CD8-positive, alpha-beta memory T cell (primary cell): ENCODE results near the gene PRKX. TPM values are rescaled to one million over a fixed set of nuclear protein-coding genes. Genes with fewer than 3 reads are reported as not detected.
"Not testable (repeated sequence)": the region's sequence is repeated elsewhere in the genome, so short reads cannot be mapped to it uniquely, and the experiment has no call there.

Experiments
- CTCF ChIA-PET: fragments of 350-600 bp; sonication (Branson Sonifier 250); formaldehyde crosslinking; loops from one replicate; lab custom pipeline; 2021; ENCODE audit warnings: antibody characterized with exemption; lab: Charles Lee
- POLR2A ChIA-PET: fragments of 350-600 bp; sonication (Branson Sonifier 250); formaldehyde crosslinking; loops from one replicate; lab custom pipeline; 2021; ENCODE audit warnings: antibody characterized with exemption; lab: Charles Lee
- DNase-seq, 5 donors: peaks; one replicate each; pipeline versions ENCODE4 v3.0.0 to v3.0.0-alpha.2; 2020 to 2022; ENCODE audit warnings: mixed read lengths in 1 of 5
- H3K27ac ChIP-seq: one replicate; pipeline ENCODE4 v1.7.0; 2013; ENCODE audit warnings: low read depth, mild to moderate bottlenecking, low read length, moderate library complexity
- H3K27me3 ChIP-seq: 2 replicates; pipeline ENCODE4 v1.7.0; 2013; ENCODE audit warnings: low read length, mild to moderate bottlenecking; ENCODE audit not compliant: insufficient read depth, poor library complexity, severe bottlenecking
- H3K36me3 ChIP-seq: 2 replicates; pipeline ENCODE4 v1.7.0; 2013; ENCODE audit warnings: mild to moderate bottlenecking, low read length, moderate library complexity; ENCODE audit not compliant: insufficient read depth
- H3K4me1 ChIP-seq: 2 replicates; pipeline ENCODE4 v1.7.0; 2013; ENCODE audit warnings: mild to moderate bottlenecking, low read length, moderate library complexity; ENCODE audit not compliant: insufficient read depth
- H3K4me3 ChIP-seq: 2 replicates; pipeline ENCODE4 v1.7.0; 2013; ENCODE audit warnings: mild to moderate bottlenecking, low read length
- H3K9me3 ChIP-seq: 2 replicates; pipeline ENCODE4 v1.7.0; 2013; ENCODE audit warnings: mild to moderate bottlenecking, low read length
- H3K27ac Mint-ChIP-seq, 8 donors: one replicate each; pipeline ENCODE4 v1.8.0; 2020 to 2021; ENCODE audit warnings: mixed read lengths in 8 of 8, mild to moderate bottlenecking in 6 of 8, inconsistent platforms in 3 of 8, moderate library complexity in 3 of 8
- H3K27me3 Mint-ChIP-seq, 2 donors: one replicate each; pipeline ENCODE4 v1.8.0; 2020 to 2021; ENCODE audit warnings: mixed read lengths in 2 of 2, mild to moderate bottlenecking in 1 of 2, moderate library complexity in 1 of 2
- H3K36me3 Mint-ChIP-seq, 3 donors: one replicate each; pipeline ENCODE4 v1.8.0; 2020 to 2021; ENCODE audit warnings: mixed read lengths in 3 of 3, inconsistent platforms in 1 of 3, mild to moderate bottlenecking in 1 of 3
- H3K4me1 Mint-ChIP-seq, 3 donors: one replicate each; pipeline ENCODE4 v1.8.0; 2020 to 2021; ENCODE audit warnings: mixed read lengths in 3 of 3, inconsistent platforms in 1 of 3, mild to moderate bottlenecking in 1 of 3
- H3K4me3 Mint-ChIP-seq, 7 donors: one replicate each; pipeline ENCODE4 v1.8.0; 2020 to 2021; ENCODE audit warnings: mixed read lengths in 7 of 7, mild to moderate bottlenecking in 6 of 7, moderate library complexity in 4 of 7, inconsistent platforms in 2 of 7
- H3K9me3 Mint-ChIP-seq, 5 donors: one replicate each; pipeline ENCODE4 v1.8.0; 2020 to 2022; ENCODE audit warnings: mixed read lengths in 5 of 5, mild to moderate bottlenecking in 3 of 5, moderate library complexity in 2 of 5, inconsistent platforms in 1 of 5
- polyA plus RNA-seq: library from polyadenylated mRNA; unstranded; fragments of 300-500 nt; fragmentation: Illumina TruSeq; gene quantifications from one replicate; pipeline ENCODE4 v1.2.3, GENCODE V29; 2021
- total RNA-seq, 2 experiments: library from RNA; stranded (reverse); gene quantifications; one replicate each; pipeline ENCODE4 v1.2.3, GENCODE V29; 2021

Gene PRKX
- total and polyA plus RNA-seq, 3 experiments from 2014 or later = 41.9 to 79.4 (median 45.9) TPM

- H3K4me3 Mint-ChIP-seq = peak overlapping the region in 6 of 7 donors; percentile 37 to 75 (median 62)
- CTCF ChIA-PET = no interaction called here
- H3K4me3 ChIP-seq = no peak overlapping the region
- POLR2A ChIA-PET = no interaction called here
- H3K9me3 ChIP-seq = no peaks in the 10 kb centered on the region
- peaks cover 3 to 22% (median 14%) of the 10 kb centered on the region in 3 donors for H3K36me3 Mint-ChIP-seq
- peaks cover 0 to 2% of the 10 kb centered on the region in 2 donors for H3K27me3 Mint-ChIP-seq
- H3K4me1 Mint-ChIP-seq = peaks cover 66 to 96% (median 82%) of the 10 kb centered on the region in 3 donors
- H3K4me1 ChIP-seq = peaks cover 47% of the 10 kb centered on the region
- H3K27ac Mint-ChIP-seq = peak overlapping the region; percentile 73 to 95 (median 90)
- no peaks in the 10 kb centered on the region for H3K27me3 ChIP-seq
- DNase-seq = no peak
- H3K9me3 Mint-ChIP-seq = no peaks in the 10 kb centered on the region
- H3K27ac ChIP-seq = no peak overlapping the region
- no peaks in the 10 kb centered on the region for H3K36me3 ChIP-seq
These were observed 7.0 kb downstream of the PRKX start for GRCh38 chrX:3706481-3706880.

- H3K27me3 Mint-ChIP-seq, POLR2A ChIA-PET, H3K27ac ChIP-seq, DNase-seq, H3K9me3 ChIP-seq, H3K9me3 Mint-ChIP-seq, H3K27me3 ChIP-seq, CTCF ChIA-PET, H3K4me3 ChIP-seq, H3K36me3 ChIP-seq: not testable (repeated sequence)
- H3K4me1 ChIP-seq = peaks cover 38% of the 10 kb centered on the region
- Mint-ChIP-seq H3K4me1 (peaks cover 67 to 87% (median 74%) of the 10 kb centered on the region in 3 donors), H3K27ac (peak overlapping the region in 7 of 8 donors; percentile 35 to 95 (median 75)), H3K36me3 (peaks cover 3 to 24% (median 14%) of the 10 kb centered on the region in 3 donors), H3K4me3 (peak overlapping the region in 2 of 7 donors; percentile 35 to 64)
These were observed 10.2 kb downstream of the PRKX start for GRCh38 chrX:3703251-3703650.

GRCh38 chrX:3702095-3702494 is 11.4 kb downstream of the PRKX start:
- DNase-seq, H3K36me3 ChIP-seq, H3K9me3 ChIP-seq, H3K27ac ChIP-seq, H3K9me3 Mint-ChIP-seq, H3K4me3 ChIP-seq, H3K27me3 ChIP-seq, H3K27me3 Mint-ChIP-seq, POLR2A ChIA-PET: not testable (repeated sequence)
- CTCF ChIA-PET = interaction anchor here (1.0 kb wide), 1 partner anchor 51 kb away, joined by 3 read pairs; no protein-coding TSS in a partner anchor
- Mint-ChIP-seq H3K4me3 (peak overlapping the region in 3 of 7 donors; percentile 9 to 60 (median 32)), H3K27ac (peak overlapping the region in 6 of 8 donors; percentile 36 to 97 (median 87)), H3K36me3 (peaks cover 0 to 23% (median 14%) of the 10 kb centered on the region in 3 donors), H3K4me1 (peaks cover 68 to 87% (median 74%) of the 10 kb centered on the region in 3 donors)
- H3K4me1 ChIP-seq = peaks cover 32% of the 10 kb centered on the region

- peaks cover 0 to 22% (median 14%) of the 10 kb centered on the region in 3 donors for H3K36me3 Mint-ChIP-seq
- DNase-seq, H3K4me3 ChIP-seq, H3K27me3 ChIP-seq, H3K9me3 ChIP-seq, POLR2A ChIA-PET, H3K36me3 ChIP-seq, H3K27me3 Mint-ChIP-seq, H3K9me3 Mint-ChIP-seq, H3K27ac ChIP-seq: not testable (repeated sequence)
- CTCF ChIA-PET = interaction anchor here (1.0 to 1.4 kb wide), 2 partner anchors 50 to 88 kb away, joined by 3 to 4 read pairs; no protein-coding TSS in a partner anchor
- H3K4me1 Mint-ChIP-seq = peaks cover 63 to 85% (median 70%) of the 10 kb centered on the region in 3 donors
- H3K4me3 Mint-ChIP-seq = peak overlapping the region; percentile 14 to 95 (median 83)
- H3K27ac Mint-ChIP-seq = peak overlapping the region; percentile 61 to 98 (median 93)
- peaks cover 26% of the 10 kb centered on the region for H3K4me1 ChIP-seq
These were observed 12.0 kb downstream of the PRKX start for GRCh38 chrX:3701445-3701928.

DNA sequence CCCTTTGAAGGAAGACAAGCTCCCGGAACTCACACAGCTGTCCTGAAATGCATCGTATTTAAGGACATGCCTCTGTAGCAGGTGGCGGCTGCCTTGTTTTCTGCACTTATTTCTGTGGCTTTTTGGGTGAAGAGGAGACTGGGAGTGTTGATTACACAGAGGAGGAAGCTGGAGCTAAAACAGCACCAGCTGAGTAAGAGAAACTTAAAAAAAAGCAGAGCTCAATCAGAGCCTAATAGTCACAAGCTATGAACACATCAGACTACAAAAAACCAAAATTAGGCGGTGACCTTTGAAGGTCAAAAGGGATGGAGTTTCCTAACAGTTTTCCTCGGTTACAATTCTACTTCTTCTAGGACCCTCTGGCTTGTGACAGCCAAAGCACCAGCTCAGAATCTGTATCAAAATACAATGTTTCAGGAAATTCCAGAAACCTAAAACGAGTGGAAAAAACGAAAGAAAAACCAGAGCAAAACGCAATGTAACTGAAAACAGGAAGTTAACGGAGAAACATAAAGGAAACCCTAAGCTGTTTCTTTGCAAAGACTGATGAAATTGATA is 13.5 kb downstream of the PRKX start:
- H3K4me1 Mint-ChIP-seq = peaks cover 62 to 85% (median 74%) of the 10 kb centered on the region in 3 donors
- peak in 2 of 5 donors; percentile 17 to 28 for DNase-seq
- H3K4me3 Mint-ChIP-seq = peak overlapping the region; percentile 83 to 95 (median 88)
- peak overlapping the region; percentile 93 to 98 (median 96) for H3K27ac Mint-ChIP-seq
- Histone ChIP-seq H3K4me3 (peak overlapping the region; percentile 52), H3K36me3 (no peaks in the 10 kb centered on the region), H3K27me3 (no peaks in the 10 kb centered on the region), H3K9me3 (no peaks in the 10 kb centered on the region), H3K27ac (peak overlapping the region; percentile 18), H3K4me1 (peaks cover 12% of the 10 kb centered on the region)
- H3K36me3 Mint-ChIP-seq = peaks cover 0 to 21% (median 14%) of the 10 kb centered on the region in 3 donors
- no peaks in the 10 kb centered on the region for H3K9me3 Mint-ChIP-seq
- POLR2A ChIA-PET = interaction anchor here (1.1 to 1.3 kb wide), 2 partner anchors 11 to 14 kb away, joined by 3 to 4 read pairs; partner anchors contain the start of gene PRKX
- CTCF ChIA-PET = interaction anchor here (0.8 kb wide), 1 partner anchor 48 kb away, joined by 4 read pairs; no protein-coding TSS in a partner anchor
- no peaks in the 10 kb centered on the region for H3K27me3 Mint-ChIP-seq

DNA sequence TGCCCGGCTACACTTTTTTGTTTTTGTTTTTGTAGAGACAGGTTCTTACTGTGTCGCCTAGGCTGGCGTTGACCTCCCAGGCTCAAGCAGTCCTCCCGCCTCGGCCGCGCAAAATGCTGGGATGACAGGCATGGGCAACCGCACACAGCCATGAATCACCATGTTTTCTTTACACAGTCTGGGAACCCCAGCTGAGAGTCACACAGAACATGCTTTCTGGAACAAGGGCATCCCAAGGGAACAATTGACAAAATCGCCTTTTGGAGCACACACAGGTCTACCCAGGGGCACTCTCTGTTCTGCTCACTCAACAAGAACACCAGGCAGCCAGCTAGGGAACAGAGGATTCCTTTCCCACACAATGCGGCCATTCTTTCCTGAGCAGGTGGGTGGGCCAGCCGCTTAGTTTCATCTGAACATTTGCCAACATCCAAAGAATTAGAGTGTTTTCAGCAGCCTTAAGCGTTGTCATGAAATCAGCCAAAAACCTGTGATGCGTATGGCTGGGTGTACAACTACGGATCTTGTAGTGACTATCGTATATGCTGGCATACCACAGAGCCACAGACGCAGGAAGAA is 15.7 kb downstream of the PRKX start:
- Mint-ChIP-seq H3K36me3 (peaks cover 0 to 11% (median 8%) of the 10 kb centered on the region in 3 donors), H3K27me3 (no peaks in the 10 kb centered on the region), H3K9me3 (no peaks in the 10 kb centered on the region), H3K4me3 (peak overlapping the region in 4 of 7 donors; percentile 4 to 59 (median 52)), H3K27ac (peak overlapping the region in 4 of 8 donors; percentile 50 to 91 (median 70)), H3K4me1 (peaks cover 58 to 77% (median 70%) of the 10 kb centered on the region in 3 donors)
- Histone ChIP-seq H3K27ac (no peak overlapping the region), H3K4me1 (peaks cover 4% of the 10 kb centered on the region), H3K36me3 (no peaks in the 10 kb centered on the region), H3K4me3 (no peak overlapping the region), H3K27me3 (no peaks in the 10 kb centered on the region), H3K9me3 (no peaks in the 10 kb centered on the region)
- no peak for DNase-seq
- POLR2A ChIA-PET = no interaction called here
- CTCF ChIA-PET = no interaction called here

DNA sequence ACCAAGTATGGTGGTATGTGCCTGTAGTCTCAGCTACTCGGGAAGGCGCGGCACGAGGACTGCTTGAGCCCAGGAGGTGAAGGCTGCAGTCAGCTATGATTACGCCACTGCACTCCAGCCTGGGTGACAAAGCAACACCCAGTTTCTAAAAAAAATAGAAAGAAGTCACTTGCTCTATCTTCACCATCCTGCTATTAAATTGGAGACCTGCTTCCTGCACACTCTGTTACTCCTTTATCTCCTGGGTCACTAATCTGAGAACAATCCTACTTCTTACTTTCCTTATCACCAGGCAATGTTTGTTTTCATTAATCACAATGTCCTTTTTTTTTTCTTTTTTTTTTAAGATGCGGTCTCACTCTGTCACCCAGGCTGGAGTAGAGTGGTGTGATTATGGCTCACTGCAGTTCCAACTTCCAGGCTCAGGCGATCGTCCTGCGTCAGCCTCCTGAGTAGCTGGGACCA is 16.2 kb downstream of the PRKX start:
- no peaks in the 10 kb centered on the region for H3K9me3 ChIP-seq
- no peaks in the 10 kb centered on the region for H3K9me3 Mint-ChIP-seq
- CTCF ChIA-PET = no interaction called here
- H3K27ac ChIP-seq = no peak overlapping the region
- peak overlapping the region in 4 of 8 donors; percentile 30 to 91 (median 58) for H3K27ac Mint-ChIP-seq
- H3K4me3 Mint-ChIP-seq = peak overlapping the region in 2 of 7 donors; percentile 4 to 16
- no peaks in the 10 kb centered on the region for H3K27me3 ChIP-seq
- no peak overlapping the region for H3K4me3 ChIP-seq
- no peaks in the 10 kb centered on the region for H3K36me3 ChIP-seq
- peaks cover 4% of the 10 kb centered on the region for H3K4me1 ChIP-seq
- no peak for DNase-seq
- H3K27me3 Mint-ChIP-seq = no peaks in the 10 kb centered on the region
- peaks cover 59 to 78% (median 70%) of the 10 kb centered on the region in 3 donors for H3K4me1 Mint-ChIP-seq
- POLR2A ChIA-PET = no interaction called here
- H3K36me3 Mint-ChIP-seq = peaks cover 0 to 11% (median 8%) of the 10 kb centered on the region in 3 donors
